GM19099 (cell line): Measurements from ENCODE around the gene CEBPB.

Experiments
- POLR2A ChIP-seq: IDR thresholded peaks from 3 replicates; pipeline ENCODE4 v1.6.1; 2011; ENCODE audit warnings: low read depth; ENCODE audit not compliant: insufficient read length; ENCODE audit errors: extremely low read depth

The CEBPB gene

DNA sequence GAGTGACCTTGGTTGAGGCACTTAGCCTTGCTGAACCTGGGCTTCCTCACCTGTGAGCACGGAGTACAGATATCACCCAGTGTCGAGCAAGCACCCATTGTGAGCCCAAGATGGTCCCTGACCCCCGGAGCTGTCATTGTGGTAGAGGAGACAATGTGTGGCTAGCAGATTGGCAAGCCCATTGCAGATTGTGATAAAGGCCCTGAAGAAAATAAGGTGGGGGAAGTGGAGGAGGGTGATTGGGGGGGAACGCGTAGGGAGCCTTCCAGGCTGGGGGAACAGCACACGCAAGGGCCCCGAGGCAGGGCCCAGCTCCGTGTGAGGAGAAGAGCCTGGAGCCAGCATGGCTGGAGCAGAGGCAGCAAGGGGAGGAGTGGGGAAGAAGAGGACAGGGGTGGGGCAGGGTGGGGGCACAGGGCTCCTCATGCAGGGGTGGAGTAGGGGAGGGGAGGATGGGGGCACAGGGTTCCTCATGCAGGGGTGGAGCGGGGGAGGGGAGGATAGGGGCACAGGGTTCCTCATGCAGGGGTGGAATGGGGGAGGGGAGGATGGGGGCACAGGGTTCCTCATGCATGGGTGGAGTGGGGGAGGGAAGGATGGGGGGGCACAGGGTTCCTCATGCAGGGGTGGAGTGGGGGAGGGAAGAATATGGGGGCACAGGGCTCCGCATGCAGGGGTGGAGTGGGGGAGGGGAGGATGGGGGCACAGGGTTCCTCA, 7.0 kb downstream of the CEBPB start:
- no peak for TF ChIP-seq POLR2A

DNA sequence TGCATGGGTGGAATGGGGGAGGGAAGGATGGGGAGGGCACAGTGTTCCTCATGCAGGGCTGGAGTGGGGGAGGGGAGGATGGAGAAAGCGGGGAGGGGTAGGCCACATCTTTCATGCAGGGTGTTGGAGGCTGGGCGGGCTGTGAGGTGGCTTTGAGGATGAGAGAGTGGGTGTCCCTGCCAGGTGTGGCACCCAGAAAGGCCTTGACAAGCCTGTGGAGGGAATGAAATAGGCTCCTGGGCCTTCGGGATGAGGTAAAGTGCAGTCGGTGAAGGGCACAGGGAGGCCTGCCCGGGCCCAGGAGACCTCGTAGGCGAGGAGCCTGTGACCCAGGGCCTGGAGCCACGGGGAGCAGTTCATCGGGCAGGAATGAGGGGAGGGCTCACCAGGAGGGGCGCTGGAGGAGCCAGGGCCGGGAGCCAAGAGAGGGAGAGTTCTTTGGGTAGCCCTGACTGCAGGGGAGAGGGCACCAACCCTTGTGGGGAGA, 7.6 kb downstream of the CEBPB start:
- no peak for TF ChIP-seq POLR2A

DNA sequence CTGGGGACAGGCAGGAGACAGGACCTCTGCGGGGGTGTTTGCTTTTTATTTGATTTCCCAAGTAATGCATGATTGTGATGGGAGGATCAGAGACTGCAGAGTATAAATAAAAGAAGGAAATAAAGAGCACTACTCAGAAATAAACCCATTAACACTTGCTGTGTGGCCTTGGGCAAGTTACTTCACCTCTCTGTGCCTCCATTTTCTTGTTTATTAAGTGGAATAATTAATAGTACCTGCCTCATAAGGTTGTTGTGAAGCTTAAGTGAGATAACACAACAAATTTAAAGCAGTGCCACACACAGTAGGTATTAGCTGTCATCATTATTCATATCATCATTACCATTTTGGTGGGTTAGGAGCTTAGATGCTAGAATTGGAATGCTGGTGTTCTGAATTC, 8.1 kb downstream of the CEBPB start:
- no peak for TF ChIP-seq POLR2A

DNA sequence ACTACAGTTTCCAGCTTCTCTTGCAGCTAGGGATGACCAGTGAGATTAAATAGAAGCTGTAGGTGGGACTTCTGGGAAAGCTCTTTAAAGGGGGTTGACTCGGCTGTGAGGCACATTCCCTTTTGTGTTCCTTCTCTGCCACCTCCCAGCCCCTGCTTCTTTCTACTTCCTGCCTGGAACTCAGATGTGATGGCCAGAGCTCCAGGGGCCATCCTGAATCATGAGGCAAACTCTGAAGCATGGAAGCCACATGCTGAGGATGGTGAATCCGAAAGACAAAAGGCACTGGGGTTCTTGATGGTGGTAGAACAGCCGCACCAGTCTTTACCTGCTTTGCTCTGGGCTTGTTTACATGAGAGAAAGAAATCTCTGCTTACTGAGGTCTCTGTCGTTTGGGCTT, 9.1 kb downstream of the CEBPB start:
- no peak for TF ChIP-seq POLR2A

DNA sequence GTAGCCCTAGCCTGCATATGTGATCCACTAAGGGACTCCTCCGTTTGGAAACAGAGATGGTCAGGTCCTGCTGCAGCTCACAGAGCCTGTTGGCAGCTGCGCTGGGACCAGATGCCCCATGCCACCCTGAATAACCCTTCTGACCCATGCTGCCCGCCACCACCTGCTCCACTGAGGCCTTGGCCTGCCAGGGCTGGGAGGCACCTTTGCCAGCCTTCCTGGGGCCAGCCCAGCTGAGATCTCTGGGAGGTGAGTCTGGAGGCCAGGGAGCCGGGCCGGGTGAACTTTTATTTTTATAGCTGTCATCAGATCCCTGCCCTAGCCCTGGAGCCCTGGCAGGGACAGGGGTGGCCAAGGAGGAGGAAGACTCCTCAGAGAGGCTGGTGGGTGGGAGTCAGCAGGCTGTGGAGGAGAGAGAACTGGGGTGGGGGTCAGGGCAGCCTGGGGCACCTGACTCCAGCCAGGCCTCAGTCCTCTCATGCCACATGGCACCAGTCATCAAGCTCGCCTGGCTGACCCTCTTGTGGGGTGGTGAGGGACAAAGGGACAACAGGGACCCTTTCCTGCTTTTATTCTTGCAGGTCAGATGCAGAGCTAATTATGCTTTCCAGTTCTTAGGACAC, 10.0 kb downstream of the CEBPB start:
- no peak for TF ChIP-seq POLR2A

DNA sequence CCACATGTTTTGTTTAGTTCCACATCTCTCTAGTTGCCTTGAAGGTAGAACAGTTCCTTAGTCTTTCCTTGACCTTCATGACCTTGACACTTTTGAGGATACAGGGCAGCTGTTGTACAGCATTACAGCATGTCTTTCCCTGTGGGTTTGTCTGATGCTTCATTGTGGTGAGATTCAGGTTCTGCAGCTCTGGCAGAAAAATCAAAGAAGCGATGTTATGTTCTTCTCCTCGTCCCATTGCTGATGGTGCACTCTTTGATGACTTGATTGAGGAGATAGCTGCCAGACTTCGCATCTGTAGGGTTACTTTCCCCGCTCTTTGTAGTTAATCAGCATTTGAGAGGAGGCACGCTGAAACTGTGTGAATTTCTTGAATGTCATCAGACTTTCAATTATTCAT, 12.0 kb downstream of the CEBPB start:
- TF ChIP-seq POLR2A, result no peak

DNA sequence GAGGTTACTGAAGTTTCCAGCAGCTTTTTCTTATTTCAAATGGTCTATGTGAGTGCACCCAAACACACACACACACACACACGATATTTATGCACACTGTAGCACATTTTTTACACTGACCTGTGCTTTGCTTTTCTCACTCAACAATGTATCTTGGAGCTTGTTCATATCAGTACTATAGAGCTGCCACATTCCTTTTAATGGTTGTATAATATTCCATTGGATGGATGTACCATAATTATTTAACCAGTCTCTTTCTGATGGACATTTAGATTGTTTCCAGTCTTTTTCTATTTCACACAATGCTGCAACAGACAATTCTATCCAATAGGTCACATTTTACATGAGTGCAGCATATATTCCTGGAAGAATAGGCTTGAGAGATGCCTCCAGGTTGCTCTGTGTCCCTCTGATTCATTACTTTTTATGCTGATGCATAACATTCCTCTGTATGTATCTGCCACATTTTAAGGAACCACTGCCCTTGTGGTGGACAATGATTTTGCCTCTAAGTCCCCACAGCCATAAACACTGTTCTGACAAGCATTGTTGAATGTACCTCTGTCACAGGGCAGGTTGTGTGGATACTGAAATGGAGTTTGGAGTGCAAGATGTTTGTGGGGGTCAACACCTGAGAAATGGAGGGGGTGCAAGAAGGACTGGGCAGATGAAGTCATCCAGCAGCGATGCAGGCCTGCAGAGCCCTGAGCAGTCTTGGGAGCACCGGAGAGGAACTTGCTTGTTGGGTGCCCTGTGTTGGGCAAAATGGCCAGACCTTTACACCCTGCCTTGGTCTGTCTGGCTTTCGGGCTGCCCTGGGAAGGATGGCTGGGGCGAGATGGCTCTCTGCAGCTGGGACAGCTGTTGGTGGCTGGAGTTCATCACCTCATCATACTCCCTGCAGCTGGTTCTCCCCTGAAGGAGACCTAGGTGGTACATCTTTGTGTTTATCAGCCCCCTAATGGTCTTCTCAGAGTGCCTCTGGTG, 13.6 kb downstream of the CEBPB start:
- TF ChIP-seq POLR2A, result no peak

DNA sequence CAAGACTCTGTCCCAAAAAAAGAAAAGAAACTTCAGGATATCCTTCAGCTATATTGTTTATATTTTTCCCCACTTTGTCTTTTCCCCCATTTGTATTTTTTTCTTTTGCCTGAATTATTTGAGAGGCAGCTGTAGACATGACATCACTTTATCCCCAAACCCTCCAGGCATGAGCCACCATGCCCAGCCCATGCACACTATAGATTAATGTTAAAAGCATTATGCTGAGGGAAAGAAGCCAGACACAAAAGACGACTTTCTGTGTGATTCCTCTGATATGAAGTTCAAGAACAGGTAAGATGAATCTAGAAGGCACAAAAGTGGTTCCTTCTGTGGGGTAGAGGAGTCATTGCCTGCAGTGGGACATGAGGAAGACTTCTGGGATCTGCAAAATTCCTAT, 16.4 kb downstream of the CEBPB start:
- no peak for TF ChIP-seq POLR2A

DNA sequence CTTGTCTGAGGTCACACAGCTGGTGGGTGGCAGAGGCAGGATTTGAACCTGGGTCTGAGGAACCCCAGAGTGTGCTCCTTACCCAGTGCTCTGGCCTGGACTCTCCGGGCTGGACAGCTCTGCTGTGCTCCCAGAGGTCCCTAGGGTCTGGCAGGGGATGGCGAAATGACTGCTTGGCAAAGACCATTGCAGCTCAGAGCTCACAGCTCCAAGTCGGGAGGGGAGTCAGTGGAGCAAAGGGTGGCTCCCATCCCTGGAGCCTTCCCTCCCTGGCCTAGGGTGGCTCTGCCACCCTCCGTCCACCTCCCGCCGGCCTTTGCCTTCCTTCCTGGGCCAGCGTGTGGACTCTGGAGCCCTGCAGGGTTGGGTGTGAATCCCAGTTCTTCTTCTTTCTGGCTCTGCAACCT, 17.5 kb downstream of the CEBPB start:
- TF ChIP-seq POLR2A, result no peak

DNA sequence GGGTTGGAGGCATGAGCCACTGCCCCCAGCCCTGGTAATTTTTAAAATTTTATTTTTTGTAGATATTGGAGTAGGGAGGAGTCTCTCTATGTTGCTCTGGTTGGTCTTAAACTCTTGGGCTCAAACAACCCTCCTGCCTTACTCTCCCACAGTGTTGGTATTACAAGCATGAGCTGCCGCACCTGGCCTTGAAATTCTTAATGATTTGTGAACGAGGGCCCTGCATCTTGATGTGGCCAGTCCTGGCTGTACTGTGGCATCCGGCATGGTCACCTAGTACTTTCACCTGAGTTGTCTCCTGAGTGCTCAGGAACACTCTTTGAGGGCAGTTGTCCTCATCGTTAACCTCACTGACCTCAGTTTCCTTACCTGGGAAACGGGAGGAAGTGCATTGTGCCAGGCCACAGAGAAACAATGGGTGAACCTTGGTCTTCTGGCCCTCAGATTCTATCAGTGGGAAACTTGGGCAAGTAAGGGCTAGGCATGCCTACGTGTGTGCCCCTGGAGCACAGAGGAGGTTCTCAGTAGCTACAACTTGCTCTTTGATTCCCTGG, 19.5 kb downstream of the CEBPB start:
- TF ChIP-seq POLR2A, result no peak

DNA sequence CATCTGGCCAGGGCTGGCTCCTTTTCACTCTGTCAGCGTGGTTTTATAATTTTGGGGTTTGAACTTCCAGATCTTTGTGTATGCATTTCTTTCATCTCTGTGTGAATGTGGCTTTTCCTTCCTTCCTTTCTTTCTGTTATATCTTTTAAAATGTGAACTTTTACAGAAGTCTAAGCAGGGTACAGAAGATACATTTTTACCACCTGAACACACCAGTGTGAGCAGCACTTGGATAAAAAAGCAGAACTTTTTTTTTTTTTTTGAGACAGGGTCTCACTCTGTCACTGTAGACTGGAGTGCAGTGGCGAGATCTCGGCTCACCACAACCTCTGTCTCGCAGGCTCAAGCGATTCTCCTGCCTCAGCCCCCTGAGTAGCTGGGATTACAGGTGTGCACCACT, 20.5 kb downstream of the CEBPB start:
- no peak for TF ChIP-seq POLR2A

DNA sequence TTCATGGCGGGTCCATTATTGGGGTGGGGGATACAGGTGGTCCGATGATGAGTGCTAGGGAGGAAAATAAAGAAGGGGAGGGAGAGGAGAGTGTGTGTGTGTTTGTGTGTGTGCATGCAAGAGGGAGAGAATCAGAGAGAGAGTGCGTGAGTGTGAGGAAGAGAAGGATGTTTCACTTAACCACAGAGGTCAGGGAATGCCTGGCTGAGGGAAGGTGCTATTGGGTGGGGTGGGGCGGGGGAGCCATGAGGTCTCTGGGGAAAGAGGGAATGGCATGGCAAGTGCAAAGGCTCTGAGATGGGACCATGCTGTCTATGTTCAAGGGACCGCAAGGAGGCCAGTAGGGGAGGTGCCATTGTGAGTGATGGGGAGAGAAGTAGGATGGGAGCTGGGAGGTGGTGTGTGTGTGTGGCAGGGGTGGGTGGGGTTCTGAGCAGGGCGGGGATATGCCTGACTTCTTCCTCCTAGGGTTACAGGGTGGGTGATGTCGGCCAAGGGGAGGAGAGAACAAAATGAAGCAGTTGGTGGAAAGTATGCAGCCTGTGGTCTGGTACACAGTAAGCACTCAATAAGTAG, 23.0 kb downstream of the CEBPB start:
- TF ChIP-seq POLR2A, result no peak

DNA sequence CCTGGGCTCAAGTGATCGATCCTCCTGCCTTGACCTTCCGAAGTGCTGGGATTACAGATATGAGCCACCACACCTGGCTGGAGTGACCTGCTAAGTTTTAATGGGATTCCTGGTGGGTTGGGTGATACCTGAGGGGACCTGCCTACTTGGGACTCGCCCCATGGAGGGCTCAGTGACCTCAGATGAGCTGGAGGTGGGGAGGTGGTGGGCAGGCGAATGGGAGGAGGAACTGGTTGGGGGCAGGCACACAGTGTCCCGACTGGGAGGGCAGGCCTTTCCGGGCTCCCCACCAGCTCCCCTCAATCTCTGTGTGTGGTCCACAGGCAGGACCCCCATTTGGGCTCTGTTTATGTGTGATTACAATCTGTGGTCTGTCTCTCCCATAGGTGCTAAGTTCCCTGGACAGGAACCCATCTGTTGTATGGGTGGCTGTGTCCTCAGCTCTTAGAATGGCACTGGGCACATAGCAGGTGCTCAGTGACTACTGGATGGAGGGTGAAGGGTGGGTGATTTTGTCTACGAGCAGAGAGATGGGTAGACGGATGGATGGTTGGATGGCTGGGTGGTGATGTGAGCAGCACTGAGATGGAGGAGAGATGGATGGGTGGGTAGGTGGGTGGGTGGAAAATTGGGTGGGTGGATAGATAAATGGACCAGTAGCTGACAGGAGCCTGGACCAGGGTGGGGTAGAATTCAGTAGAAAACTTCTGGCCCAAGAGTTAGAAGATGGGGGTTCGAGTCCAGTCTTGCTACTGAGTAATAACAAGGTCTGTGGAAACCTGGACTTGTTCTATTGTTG, 23.8 kb downstream of the CEBPB start:
- no peak for TF ChIP-seq POLR2A

DNA sequence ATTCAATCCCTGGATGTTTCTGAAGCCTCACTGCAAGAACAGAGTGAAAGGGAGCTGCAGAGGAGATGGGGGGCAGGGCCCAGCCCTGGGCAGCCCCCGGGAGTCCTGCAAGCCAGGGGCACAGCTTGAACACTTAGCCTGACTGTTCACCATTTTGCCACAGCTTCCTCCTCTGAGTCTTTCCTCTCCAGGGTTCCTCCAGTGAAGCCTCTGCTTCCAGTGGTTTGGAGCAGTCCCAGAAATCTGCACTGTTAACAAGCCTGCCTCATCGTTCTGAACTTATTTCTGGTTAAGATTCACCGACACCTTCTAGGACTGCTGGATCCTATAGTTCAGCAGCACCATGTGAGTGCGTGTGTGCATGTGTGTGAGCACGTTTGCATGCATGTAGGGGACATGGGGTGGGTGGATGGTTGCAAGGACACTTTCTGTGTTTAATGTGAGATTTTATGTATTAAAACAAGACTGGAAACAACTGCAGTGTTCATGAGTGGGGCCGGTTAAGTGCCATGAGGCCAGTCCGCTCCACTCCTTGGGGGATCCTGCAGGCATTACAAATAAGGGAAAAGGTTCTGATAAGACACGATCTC, 24.6 kb downstream of the CEBPB start:
- TF ChIP-seq POLR2A, result no peak
